ENCODE data around the gene HCFC1. TPM values are rescaled to one million over a fixed set of nuclear protein-coding genes. Genes with fewer than 3 reads are reported as not detected.

HCFC1 gene
- total RNA-seq, 6 experiments from 2014 or later = 52.1 to 62.1 (median 59.0) TPM

GRCh38 chrX:154019061-154019621, 47.5 kb upstream of the HCFC1 start:
- Mint-ChIP-seq H3K4me3 (peak overlapping the region; percentile 89), H3K36me3 (ENCODE audit: low read depth) (no peaks in the 10 kb centered on the region), H3K27me3 (ENCODE audit: insufficient read depth) (peaks cover 2% of the 10 kb centered on the region; the same call in 1 of the 2 replicates), H3K9me3 (no peaks in the 10 kb centered on the region), H3K27ac (peak overlapping the region; percentile 89), H3K4me1 (ENCODE audit: low read depth) (peaks cover 20% of the 10 kb centered on the region)
- DNase-seq = no peak
- no peak for TF ChIP-seq CTCF (IDR thresholded peaks at IDR 0.05)

GRCh38 chrX:154018518-154019060, 47.0 kb upstream of the HCFC1 start:
- peak overlapping the region; percentile 89 for H3K4me3 Mint-ChIP-seq
- H3K27me3 Mint-ChIP-seq (ENCODE audit: insufficient read depth) = peaks cover 2% of the 10 kb centered on the region; the same call in 1 of the 2 replicates
- DNase-seq = no peak
- H3K9me3 Mint-ChIP-seq = no peaks in the 10 kb centered on the region
- TF ChIP-seq CTCF (IDR thresholded peaks at IDR 0.05) = no peak
- peak overlapping the region; percentile 89 for H3K27ac Mint-ChIP-seq
- H3K36me3 Mint-ChIP-seq (ENCODE audit: low read depth) = no peaks in the 10 kb centered on the region
- peaks cover 20% of the 10 kb centered on the region for H3K4me1 Mint-ChIP-seq (ENCODE audit: low read depth)

- peak overlapping the region; percentile 89 for H3K4me3 Mint-ChIP-seq
- H3K36me3 Mint-ChIP-seq (ENCODE audit: low read depth) = no peaks in the 10 kb centered on the region
- peaks cover 15% of the 10 kb centered on the region for H3K4me1 Mint-ChIP-seq (ENCODE audit: low read depth)
- H3K9me3 Mint-ChIP-seq = no peaks in the 10 kb centered on the region
- H3K27ac Mint-ChIP-seq = peak overlapping the region; percentile 89; the same call in 1 of the 2 replicates
- peaks cover 2% of the 10 kb centered on the region; the same call in 1 of the 2 replicates for H3K27me3 Mint-ChIP-seq (ENCODE audit: insufficient read depth)
- TF ChIP-seq CTCF (IDR thresholded peaks at IDR 0.05) = no peak
- no peak for DNase-seq
Observed at GRCh38 chrX:154017766-154018517, 46.3 kb upstream of the HCFC1 start.

- H3K36me3 Mint-ChIP-seq (ENCODE audit: low read depth) = no peaks in the 10 kb centered on the region
- no peak overlapping the region for H3K4me3 Mint-ChIP-seq
- TF ChIP-seq CTCF (IDR thresholded peaks at IDR 0.05) = no peak
- peaks cover 14% of the 10 kb centered on the region for H3K4me1 Mint-ChIP-seq (ENCODE audit: low read depth)
- no peaks in the 10 kb centered on the region for H3K9me3 Mint-ChIP-seq
- peaks cover 2% of the 10 kb centered on the region; the same call in 1 of the 2 replicates for H3K27me3 Mint-ChIP-seq (ENCODE audit: insufficient read depth)
- DNase-seq = no peak
- H3K27ac Mint-ChIP-seq = no peak overlapping the region
Observed at GRCh38 chrX:154016366-154017076, 44.9 kb upstream of the HCFC1 start.

- H3K4me3 Mint-ChIP-seq = no peak overlapping the region
- H3K9me3 Mint-ChIP-seq = no peaks in the 10 kb centered on the region
- H3K27me3 Mint-ChIP-seq (ENCODE audit: insufficient read depth) = peaks cover 2% of the 10 kb centered on the region; the same call in 1 of the 2 replicates
- DNase-seq = no peak
- no peak overlapping the region for H3K27ac Mint-ChIP-seq
- H3K4me1 Mint-ChIP-seq (ENCODE audit: low read depth) = peaks cover 6% of the 10 kb centered on the region
- no peaks in the 10 kb centered on the region for H3K36me3 Mint-ChIP-seq (ENCODE audit: low read depth)
- TF ChIP-seq CTCF (IDR thresholded peaks at IDR 0.05) = no peak
Observed at GRCh38 chrX:154015581-154016264, 44.1 kb upstream of the HCFC1 start.

Measured in HFFc6 (cell line).